A549 treated with Mapracorat at 1 μM for 4 hours (cell line): ENCODE data around the gene ABCA13. TPM values are rescaled to one million over a fixed set of nuclear protein-coding genes. Genes with fewer than 3 reads are reported as not detected.

Source experiments
- total RNA-seq: library from RNA; stranded (reverse); fragments of 200-300 nt; extraction: Qiagen RNA extraction; gene quantifications from 5 replicates; pipeline ENCODE4 v1.2.3, GENCODE V29; 2022

ABCA13 gene
- total RNA-seq, result 0.04 to 0.08 TPM (median 0.05 TPM) in 4 of 5 replicates, not detected in the other

GRCh38 chr7:48171202-48171601 lies at the start of gene ABCA13:
TSS of gene ABCA13 (plus strand) at chr7:48171458. CDS start at chr7:48171484, 26 bp downstream.

Other genes starting within 250 kb of the ABCA13 start
- 0.07 to 0.44 TPM (median 0.32 TPM) in 5 replicates for gene PKD1L1, start 223.0 kb upstream of the ABCA13 start, total RNA-seq
- gene HUS1, start 191.8 kb upstream of the ABCA13 start, total RNA-seq, result 16.2 to 20.6 TPM (median 18.0 TPM) in 5 replicates
- gene SUN3, start 142.4 kb upstream of the ABCA13 start, total RNA-seq, result 0.19 TPM in 1 of 5 replicates, not detected in the others
- 0.24 to 0.45 TPM (median 0.31 TPM) in 5 replicates for gene C7orf57, start 135.9 kb upstream of the ABCA13 start, total RNA-seq
- gene UPP1, start 82.2 kb upstream of the ABCA13 start, total RNA-seq, result 58.2 to 97.8 TPM (median 77.8 TPM) in 5 replicates